GM19351 (cell line): ENCODE results near the gene LAX1.
"Not testable (repeated sequence)": the region's sequence is repeated elsewhere in the genome, so short reads cannot be mapped to it uniquely, and the experiment has no call there.

Source experiments
- ATAC-seq: cut with Tn5 transposase; IDR thresholded peaks from one replicate; pipeline ENCODE4 v1.9.1; 2021; ENCODE audit warnings: mild to moderate bottlenecking, moderate library complexity; ENCODE audit not compliant: unreplicated experiment

Gene LAX1, protein sequence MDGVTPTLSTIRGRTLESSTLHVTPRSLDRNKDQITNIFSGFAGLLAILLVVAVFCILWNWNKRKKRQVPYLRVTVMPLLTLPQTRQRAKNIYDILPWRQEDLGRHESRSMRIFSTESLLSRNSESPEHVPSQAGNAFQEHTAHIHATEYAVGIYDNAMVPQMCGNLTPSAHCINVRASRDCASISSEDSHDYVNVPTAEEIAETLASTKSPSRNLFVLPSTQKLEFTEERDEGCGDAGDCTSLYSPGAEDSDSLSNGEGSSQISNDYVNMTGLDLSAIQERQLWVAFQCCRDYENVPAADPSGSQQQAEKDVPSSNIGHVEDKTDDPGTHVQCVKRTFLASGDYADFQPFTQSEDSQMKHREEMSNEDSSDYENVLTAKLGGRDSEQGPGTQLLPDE

DNA sequence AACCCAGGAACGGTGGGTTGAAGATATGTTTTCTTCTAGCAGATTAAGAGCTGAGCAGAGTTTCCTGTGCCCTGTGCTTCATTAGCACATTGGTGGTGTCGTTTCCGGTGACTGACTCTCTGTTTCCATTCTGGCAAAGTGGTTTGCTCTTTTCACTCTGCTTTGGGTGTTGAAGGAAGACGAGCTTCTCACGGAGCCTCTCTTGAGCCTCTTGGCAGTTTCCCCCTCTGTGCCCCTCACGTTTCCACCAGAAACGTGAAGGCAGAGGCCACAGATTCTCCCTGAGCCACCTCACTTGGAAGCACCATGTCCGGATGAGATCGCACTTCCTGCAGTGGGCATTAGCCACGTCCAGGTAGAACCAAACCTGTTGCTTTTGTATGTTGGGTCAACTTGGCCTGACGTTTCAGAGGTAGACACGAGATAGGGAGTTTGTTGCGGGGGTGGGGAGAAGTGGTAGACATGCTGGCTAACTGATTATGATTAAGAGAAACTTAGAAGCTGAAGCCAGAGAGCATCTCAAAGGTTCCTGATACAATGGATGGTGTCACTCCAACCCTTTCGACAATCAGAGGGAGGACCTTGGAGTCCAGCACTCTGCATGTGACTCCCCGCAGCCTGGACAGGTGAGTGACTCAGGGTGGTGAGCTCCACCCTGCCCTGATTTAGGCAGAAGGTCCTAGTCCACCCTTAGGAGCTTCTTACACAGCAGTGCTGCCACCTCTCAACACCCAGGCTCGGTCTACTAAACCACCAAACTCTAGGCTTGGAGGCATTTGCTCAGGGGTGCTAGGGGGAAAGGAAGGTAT, at the start of gene LAX1:
Gene LAX1 (plus strand): TSS at position 155 of the 809 bp plus-strand sequence. CDS start 383 bp downstream, at position 538.
- ATAC-seq = peak; percentile 85

DNA sequence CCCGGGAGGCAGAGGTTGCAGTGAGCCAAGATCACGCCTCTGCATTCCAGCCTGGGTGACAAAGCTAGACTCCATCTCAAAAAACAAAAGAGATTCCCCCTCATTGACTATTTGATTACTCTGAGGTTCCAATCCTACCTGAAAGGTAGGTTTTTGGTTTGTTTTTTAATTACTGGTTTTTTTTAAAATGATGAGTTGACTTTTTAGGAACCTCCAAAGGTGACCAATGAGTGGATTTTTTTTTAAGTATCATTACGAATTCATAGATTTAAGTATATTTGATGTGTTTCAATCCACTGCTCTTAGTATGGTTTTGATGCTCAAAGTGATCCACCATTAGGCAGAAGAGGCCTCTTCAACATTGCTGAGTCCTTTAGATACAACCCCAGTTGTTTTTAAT, 47.9 kb upstream of the LAX1 start:
- ATAC-seq = no peak

DNA sequence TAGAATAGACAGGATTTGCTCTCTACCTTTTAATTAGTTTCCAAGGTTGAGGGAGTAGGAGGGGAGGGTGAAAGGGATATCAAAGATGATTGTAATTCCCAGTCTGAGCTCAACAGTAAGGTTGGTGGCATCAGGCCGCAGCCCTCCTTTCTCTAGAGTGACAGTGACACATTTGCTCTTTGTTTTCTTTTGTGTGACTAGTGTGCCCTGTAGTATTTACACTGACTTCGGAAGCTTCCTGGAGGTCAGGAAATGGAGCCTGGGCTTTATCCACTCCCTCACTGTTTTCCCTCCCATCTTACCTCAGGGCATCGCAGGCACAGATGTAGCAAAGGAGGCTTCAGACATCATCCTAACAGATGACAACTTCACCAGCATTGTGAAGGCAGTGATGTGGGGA, 44.7 kb upstream of the LAX1 start:
- ATAC-seq = no peak

DNA sequence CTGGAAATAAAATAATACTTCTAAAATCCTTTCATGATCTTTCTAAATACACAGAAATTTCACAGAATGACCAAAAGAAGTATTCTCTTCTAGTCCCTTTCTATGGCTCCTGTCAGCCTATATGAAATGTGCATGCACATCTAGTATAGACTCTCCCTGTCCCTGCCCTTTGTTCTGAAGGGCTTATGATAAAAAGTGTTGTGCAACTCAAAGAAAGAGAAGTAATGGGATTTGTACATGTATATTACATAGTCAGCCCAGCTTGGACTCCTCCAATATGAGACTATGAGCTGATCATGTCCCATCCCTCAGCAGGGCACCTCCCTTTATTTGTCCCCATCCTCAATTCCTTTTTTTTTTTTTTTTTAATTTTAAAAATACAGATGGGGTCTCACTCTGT, 42.1 kb upstream of the LAX1 start:
- ATAC-seq = no peak

DNA sequence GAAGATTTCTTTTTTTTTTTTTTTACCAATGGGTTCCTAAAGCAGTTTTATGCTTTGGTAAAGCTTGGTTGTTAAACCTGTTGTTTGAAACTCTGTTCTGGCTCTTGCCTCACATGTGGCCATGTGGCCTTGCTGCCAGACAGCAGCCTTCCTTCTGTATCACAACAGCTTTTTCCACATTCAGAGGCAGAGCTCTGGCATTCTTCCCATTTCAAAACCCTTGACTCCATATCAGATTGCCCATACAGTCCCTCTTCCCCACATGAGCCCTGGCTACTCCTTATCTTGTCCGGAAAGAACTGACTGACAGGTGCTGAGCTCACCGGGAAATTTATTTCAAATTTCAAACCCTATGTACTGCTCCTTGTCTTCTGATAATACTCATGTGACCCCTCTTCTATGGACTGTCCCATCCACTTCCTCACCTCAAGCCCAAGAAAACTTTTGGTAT, 38.5 kb upstream of the LAX1 start:
- ATAC-seq = no peak

DNA sequence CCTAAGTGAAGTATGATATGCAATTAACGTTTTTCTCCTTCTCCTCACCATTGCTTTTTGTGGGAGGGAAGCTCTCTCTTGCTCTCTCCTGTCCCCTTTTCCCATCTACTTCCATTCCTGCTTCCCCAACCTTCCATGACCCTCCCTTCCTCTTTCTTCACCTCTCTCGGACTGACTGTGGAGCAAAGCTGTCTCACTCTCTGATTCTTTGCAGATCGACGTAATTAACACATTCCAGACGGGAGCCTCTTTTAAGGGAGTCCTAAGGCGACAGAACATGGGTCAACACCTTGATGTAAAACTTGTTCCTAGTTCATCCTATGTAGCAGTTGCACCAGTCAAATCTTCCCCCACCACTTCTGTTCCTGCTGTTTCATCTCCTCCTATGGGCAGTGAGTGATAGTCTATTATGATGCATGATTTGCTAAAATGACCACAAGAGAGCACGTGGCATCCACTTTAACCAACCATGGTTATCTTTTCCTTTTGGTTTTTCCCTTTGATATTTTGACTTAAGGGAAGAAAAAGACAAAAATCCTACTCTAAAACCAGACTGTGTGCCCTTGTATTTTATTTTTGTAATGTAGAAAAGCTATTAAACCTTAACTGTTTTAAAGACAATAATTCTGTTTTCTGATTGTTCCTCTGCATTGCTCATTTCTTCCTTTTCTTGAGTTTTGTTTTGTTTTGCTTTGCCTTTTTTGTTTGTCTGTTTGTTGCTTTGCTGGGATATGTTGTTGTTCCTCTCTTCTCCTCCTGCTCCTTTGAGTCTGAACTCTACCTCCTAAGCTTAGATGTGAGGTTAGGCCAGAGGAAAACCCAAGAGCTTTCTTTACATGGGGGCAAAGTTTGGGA, 31.7 kb upstream of the LAX1 start:
- no peak for ATAC-seq

DNA sequence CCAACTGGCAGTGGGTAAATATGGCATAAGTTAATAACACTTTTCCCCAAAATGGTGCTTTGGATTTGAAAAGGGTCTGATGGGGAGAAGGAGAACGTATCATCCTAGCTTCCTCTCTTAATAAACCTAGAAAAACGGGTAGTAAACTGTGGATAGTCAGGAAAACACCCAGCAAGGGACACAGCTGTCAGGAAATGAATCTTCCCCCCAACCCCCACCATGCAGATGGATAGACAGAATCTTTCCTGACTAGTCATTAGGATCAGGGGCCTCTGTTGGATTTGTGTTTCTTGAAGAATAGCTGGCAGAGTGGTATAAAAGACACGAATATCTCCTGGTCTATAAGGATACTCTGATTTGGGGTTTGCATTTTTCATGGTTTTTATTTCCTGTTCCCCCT, 22.5 kb upstream of the LAX1 start:
- ATAC-seq = no peak

DNA sequence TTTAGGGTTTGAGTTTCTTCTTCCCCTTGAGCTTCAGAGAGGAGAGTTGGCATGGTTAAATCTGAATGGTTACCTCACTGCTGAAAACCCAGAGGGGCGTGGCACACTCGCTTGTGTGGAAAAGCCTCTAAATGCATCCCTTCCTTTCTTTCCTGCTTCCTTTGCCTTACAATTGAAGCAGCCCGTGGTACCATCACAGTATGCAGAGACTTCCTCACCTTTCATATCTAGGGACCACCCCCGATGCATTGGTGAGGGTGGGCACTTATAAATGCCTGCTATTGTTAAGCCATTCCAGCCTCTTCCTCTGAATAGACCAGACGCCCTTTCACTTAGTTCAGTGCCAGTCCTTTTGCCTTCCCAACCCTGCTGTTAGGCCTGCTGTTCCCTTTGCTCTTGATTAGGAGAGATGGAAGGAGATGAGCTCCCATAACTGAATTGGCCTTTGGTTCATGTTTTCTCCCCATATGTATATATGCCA, 21.9 kb upstream of the LAX1 start:
- ATAC-seq = no peak

DNA sequence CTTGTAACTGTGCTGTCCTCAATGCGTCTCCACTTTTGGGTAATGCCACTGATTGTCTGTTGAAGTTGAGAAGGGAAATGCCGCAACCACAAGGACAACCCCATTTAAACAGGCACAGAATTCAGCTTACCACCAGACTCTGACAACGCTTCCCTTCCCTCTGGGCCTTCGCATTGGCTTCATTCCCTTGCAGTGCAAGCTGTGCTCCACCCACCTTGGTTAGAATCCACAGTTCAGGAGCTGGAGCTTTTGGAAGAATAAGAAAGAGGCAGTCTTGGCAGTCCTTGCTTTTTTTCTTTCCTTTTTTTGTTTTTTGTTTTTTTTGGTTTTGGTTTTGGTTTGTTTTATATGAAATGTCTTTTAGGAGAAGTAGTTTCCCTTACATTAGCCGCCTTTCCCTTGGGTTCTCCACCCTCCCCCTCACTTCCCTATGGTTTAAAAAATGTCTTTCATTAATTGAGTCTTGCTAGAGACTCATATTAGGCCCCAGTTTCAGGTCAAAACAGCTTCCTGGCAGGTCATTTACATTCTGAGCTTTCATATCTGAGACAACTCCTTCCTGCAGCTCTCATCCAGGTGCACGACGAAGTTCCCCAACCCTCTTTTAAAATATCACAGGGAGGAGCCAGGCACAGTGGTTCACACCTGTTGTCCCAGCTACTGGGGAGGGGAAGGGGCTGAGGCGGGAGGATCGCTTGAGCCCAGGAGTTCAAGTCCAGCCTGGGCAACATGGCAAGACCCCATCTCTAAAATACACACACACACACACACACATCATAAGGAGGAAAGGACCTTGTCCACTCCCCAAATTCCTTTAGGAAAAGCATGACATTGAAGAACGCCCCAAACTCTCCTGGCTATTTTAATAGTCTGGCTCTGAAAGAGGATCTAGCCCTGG, 20.7 kb upstream of the LAX1 start:
- peak; percentile 56 for ATAC-seq

DNA sequence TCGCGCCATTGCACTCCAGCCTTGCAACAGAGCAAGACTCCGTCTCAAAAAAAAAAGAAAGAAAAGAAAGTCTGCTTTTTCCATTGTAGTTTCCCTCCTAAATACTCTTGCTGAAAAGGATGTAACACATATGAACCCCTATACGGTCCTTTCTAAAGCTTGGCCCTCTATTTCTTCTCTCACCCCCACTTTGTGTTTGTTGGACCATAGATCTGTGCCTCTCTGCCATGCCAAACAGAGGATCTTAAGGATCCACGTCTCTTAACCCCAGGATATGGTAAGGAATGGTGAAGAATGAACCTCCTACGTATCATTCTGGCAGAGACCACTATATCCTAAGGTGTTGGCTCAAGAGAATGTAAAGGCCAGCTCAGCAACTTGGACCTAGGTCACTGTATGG, 18.7 kb upstream of the LAX1 start:
- no peak for ATAC-seq

DNA sequence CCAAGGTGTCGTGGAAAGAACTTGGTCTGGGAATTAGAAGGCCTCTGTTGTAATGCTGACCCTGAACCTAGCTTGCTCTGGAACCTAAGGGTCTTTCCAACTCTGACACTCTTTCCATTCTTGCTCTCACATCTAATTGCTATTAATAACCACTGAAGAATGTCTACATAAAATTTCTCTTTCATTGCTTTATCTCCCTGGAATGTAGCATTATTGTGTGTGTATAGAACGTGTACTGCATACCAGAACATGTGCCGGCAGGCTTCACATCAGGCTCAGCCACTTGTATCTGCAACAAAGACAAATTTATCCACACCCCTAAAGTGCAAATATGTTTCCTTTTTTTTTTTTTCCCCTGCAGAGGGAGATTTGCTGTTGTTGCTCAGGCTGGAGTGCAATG, 13.9 kb upstream of the LAX1 start:
- ATAC-seq = no peak

DNA sequence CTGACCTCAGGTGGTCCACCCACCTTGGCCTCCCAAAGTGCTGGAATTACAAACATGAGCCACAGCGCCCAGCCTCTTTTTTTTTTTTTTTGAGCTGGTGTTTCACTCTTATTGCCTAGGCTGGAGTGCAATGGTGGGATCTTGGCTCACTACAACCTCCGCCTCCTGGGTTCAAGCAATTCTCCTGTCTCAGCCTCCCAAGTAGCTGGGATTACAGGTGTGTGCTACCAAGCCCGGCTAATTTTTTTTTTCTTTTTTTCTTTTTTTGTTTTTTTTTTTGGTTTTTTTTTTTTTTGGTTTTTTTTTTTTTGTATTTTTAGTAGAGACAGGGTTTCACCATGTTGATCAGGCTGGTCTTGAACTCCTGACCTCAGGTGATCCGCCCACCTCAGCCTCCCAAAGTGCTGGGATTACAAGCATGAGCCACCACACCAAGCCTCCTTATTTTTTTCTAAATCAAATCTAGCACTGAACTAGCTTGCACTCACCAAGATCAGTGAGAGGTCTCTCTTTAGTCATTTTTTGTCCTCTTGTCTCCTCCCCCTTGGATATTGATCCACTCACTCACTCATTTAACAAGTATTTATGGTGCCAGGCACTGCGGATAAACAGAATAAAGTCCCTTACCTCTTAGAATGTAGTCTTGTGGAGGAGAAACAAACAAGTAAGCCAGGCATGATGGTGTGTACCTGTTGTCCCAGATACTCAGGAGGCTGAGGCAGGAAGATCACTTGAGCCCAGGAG, 13.2 kb upstream of the LAX1 start:
- not testable (repeated sequence) for ATAC-seq

DNA sequence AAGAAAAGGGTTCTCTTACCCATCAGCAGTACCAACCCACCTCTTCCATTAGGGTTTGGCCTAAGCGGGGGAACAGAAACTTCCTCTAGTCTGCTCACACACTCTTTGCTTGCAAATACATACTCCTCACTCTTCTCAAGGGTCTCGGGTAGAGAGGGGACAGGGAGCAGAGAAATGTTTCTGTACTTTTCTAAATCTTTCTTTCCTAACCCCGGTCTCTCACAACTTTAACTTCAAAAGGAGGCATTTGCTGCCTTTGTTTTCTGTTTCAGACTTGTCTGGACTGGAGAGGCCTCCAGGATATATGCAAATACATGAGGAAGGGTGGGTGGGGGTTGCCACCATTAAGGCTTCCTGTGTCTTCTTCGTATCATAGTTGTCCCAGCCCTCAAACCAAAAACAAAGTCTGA, 10.5 kb upstream of the LAX1 start:
- ATAC-seq = peak; percentile 65

DNA sequence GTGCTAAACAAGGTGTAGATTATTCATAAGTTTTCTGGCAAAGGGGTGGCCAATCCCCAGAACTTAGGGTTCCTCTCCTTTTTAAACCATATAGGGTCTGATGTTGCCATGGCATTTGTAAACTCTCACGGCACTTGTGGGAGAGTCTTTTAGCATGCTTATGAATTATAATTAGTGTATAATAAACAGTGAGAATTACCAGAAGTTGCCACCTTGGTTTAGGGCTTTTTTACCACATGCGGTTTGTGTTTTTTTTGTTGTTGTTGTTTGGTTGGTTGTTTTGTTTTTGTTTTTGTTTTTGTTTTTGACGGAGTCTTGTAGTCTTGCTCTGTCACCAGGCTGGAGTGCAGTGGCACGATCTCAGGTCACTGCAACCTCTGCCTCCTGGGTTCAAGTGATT, 8.9 kb upstream of the LAX1 start:
- ATAC-seq = no peak

DNA sequence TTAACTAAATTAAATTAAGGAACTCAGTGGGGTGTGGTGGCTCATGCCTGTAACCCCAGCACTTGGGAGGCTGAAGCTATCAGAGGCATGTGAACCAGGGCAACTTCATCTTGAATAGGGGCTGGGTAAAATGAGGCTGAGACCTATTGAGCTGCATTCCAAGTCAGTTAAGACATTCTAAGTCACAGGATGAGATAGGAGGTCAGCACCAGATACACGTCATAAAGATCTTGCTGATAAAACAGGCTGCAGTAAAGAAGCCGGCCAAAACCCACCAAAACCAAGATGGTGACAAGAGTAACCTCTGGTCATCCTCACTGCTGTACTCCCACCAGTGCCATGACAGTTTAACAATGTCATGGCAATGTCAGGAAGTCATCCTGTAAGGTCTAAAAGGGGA, 6.2 kb upstream of the LAX1 start:
- not testable (repeated sequence) for ATAC-seq

DNA sequence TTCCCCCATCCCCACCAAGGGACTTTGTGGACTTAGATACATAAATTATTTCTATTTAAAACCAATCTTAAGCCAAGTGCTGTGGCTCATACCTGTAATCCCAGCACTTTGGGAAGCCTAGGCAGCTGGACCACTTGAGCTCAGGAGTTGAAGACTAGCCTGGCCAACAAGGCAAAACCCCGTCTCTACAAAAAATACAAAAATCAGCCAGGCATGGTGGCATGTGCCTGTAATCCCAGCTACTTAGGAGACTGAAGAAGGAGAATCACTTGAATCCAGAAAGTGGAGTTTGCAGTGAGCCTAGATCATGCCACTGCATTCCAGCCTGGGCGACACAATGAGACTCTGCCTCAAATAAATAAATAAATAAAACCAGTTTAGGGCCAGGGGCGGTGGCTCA, 4.5 kb upstream of the LAX1 start:
- ATAC-seq = no peak

DNA sequence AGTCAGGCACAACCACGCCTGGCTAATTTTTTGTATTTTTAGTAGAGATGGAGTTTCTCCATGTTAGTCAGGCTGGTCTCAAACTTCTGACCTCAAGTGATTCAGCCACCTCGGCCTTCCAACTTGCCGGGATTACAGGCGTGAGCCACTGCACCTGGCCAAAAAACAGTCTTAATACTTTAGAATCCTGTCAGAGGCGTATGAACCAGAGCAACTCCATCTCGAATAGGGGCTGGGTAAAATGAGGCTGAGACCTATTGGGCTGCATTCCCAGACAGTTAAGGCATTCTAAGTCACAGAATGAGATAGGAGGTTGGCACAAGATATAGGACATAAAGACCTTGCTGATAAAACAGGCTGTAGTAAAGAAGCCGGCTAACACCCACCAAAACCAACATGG, 3.0 kb upstream of the LAX1 start:
- not testable (repeated sequence) for ATAC-seq

DNA sequence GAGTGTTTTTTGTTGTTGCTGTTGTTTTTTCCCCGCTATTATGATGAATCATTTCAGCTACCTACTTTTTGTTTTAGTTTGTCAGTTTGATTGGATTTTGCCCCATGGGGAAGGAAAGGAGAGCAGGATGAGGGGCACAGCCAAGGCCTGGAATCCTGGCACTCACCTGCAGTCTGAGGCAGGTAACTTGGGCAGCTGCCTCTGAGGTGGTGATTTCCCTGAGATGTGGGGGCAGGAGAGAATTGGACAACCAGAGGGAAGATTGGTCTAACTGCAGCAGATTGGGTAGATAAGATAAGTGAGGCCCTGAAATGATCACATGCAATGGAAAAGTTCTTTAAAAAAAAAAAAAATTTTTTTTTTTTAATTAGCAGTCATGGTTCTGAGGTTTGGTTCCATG, 1.5 kb upstream of the LAX1 start:
- ATAC-seq = no peak
